ENCODE data around the gene OVCH2. TPM values are rescaled to one million over a fixed set of nuclear protein-coding genes. Genes with fewer than 3 reads are reported as not detected.

OVCH2 gene
- total RNA-seq, 2 donors from 2014 or later = not detected

DNA sequence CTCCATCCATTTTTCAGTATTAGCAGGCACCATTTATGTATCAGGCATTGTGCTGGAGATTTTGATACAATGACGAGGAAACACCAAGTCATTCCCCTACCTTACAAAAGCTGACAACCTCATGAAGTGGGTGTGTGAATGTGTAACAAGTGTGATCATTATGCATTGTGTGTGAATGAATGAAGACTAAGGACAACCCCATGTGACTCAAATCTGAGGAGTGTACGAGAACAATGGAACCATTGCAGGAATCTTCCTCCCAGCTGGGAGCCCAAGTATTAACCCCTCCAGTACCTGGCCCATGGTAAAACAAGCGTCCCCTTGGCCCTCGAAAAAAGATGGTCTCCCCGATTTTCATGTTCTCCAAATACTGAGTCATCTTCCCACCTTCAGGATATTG, 37.4 kb downstream of the OVCH2 start:
- Histone ChIP-seq H3K4me3 (no peak overlapping the region), H3K27me3 (no peaks in the 10 kb centered on the region), H3K27ac (no peak overlapping the region), H3K9me3 (no peaks in the 10 kb centered on the region), H3K4me1 (peaks cover 23% of the 10 kb centered on the region), H3K36me3 (replicated peaks in 1 of 2; ENCODE audit: insufficient read depth in 1 of 2, low read depth in 2 of 2) (no peaks in the 10 kb centered on the region)
- TF ChIP-seq, protein P1, sequence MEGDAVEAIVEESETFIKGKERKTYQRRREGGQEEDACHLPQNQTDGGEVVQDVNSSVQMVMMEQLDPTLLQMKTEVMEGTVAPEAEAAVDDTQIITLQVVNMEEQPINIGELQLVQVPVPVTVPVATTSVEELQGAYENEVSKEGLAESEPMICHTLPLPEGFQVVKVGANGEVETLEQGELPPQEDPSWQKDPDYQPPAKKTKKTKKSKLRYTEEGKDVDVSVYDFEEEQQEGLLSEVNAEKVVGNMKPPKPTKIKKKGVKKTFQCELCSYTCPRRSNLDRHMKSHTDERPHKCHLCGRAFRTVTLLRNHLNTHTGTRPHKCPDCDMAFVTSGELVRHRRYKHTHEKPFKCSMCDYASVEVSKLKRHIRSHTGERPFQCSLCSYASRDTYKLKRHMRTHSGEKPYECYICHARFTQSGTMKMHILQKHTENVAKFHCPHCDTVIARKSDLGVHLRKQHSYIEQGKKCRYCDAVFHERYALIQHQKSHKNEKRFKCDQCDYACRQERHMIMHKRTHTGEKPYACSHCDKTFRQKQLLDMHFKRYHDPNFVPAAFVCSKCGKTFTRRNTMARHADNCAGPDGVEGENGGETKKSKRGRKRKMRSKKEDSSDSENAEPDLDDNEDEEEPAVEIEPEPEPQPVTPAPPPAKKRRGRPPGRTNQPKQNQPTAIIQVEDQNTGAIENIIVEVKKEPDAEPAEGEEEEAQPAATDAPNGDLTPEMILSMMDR (IDR thresholded peaks at IDR 0.05) = no peak
- TF ChIP-seq POLR2A (IDR thresholded peaks at IDR 0.05) = no peak
- DNase-seq (no peak), ATAC-seq (no peak)
- 75 to 76% methylated on average over 5 of the region's 5 CpGs for WGBS, 2 donors
- intact Hi-C loops (cut with DNase I) = loop anchor here (5.0 kb wide), 1 partner anchor 102 kb away; no protein-coding TSS in a partner anchor

DNA sequence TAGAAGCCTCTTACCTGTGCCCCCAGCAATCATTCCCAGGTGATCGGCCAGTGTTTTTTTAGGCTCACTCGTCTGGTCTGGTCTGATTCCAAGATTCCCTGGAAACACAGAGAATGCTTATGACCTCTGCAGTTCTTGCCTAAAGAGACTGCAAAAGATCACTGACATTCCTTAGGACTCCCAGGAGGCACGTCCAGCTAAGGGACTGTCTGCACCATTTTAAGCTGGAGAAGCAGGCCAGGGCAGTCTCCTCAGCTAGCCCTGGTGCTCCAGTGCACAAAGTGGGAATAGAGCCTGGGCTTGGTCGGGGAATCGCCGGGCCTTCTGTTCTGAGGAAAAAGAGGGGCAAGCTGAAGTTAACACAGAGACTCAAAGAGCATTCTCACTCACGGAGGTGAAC, 37.8 kb downstream of the OVCH2 start:
- DNase-seq (no peak), ATAC-seq (no peak)
- Histone ChIP-seq H3K27ac (no peak overlapping the region), H3K4me3 (no peak overlapping the region), H3K9me3 (no peaks in the 10 kb centered on the region), H3K27me3 (no peaks in the 10 kb centered on the region), H3K36me3 (replicated peaks in 1 of 2; ENCODE audit: insufficient read depth in 1 of 2, low read depth in 2 of 2) (no peaks in the 10 kb centered on the region), H3K4me1 (peaks cover 23% of the 10 kb centered on the region)
- intact Hi-C loops (cut with DNase I) = loop anchor here (5.0 kb wide), 1 partner anchor 101 kb away; no protein-coding TSS in a partner anchor
- no peak for TF ChIP-seq POLR2A (IDR thresholded peaks at IDR 0.05)
- TF ChIP-seq, protein P1 (IDR thresholded peaks at IDR 0.05) = no peak
- 77 to 79% methylated on average over 7 of the region's 7 CpGs for WGBS, 2 donors

DNA sequence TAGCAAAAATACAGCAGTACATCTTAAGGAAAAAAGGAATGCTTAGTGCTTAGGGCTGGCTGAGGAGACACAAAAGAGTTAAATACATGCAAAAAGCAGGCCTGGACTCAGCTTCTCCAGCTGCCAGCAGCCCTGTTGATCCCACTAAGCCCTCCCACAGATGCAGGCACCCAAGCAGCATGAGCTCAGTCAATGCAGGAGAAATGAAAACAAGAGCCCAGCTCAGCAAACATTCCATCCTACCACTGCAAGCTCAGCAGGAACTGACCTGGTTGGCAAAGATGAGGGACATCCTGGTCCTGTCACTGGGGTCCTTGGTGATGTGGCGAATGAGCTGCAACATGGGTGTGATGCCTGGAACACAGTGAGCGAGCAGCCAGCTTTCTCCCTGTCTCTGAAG, 38.8 kb downstream of the OVCH2 start:
- Histone ChIP-seq H3K27ac (no peak overlapping the region), H3K36me3 (replicated peaks in 1 of 2; ENCODE audit: insufficient read depth in 1 of 2, low read depth in 2 of 2) (no peaks in the 10 kb centered on the region), H3K27me3 (no peaks in the 10 kb centered on the region), H3K4me3 (no peak overlapping the region), H3K9me3 (no peaks in the 10 kb centered on the region), H3K4me1 (peaks cover 13% of the 10 kb centered on the region)
- no peak for DNase-seq
- no peak for TF ChIP-seq POLR2A (IDR thresholded peaks at IDR 0.05)
- TF ChIP-seq, protein P1 (IDR thresholded peaks at IDR 0.05) = no peak
- no peak for ATAC-seq
- intact Hi-C loops (cut with DNase I) = loop anchor here (5.0 kb wide), 1 partner anchor 100 kb away; no protein-coding TSS in a partner anchor
- WGBS, 2 donors = 85 to 96% methylated on average over 2 of the region's 2 CpGs

DNA sequence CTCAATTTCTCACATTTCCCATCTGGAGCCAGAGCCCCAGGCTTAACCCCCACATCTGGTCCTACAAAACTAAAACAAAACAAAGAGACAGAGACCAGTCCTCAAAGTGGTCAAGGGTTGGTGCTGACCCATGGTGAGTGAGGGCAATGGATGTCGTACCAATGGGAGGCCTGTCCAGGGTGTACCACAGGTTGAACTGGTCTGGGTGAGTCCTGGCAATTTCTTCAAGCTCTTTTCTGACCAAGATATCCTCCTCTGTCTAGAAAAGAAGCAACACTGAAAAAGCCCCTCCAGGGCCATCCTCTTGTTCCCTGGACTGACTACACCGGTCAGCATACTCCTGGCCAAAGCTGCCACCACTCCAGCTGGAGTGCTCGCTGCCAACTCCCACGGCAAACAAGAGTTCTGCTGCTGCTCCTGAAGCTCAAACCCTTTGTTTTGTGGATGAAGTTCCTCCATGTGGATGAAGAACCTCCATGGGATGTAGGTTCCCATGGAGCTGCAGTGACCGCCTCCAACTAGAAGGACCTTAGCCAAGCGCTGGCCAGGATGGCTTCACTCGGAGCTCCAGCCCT, 39.9 kb downstream of the OVCH2 start:
- Histone ChIP-seq H3K9me3 (no peaks in the 10 kb centered on the region), H3K36me3 (replicated peaks in 1 of 2; ENCODE audit: insufficient read depth in 1 of 2, low read depth in 2 of 2) (no peaks in the 10 kb centered on the region), H3K27me3 (no peaks in the 10 kb centered on the region), H3K4me1 (peaks cover 9% of the 10 kb centered on the region), H3K4me3 (no peak overlapping the region), H3K27ac (no peak overlapping the region)
- WGBS, 2 donors = 72 to 78% methylated on average over 5 to 7 of the region's 7 CpGs
- no peak for TF ChIP-seq POLR2A (IDR thresholded peaks at IDR 0.05)
- TF ChIP-seq, protein P1 (IDR thresholded peaks at IDR 0.05) = no peak
- intact Hi-C loops (cut with DNase I) = loop anchor here (5.0 kb wide), 1 partner anchor 99 kb away; no protein-coding TSS in a partner anchor
- DNase-seq (peak in 2 of 4 donors; percentile 61 to 76), ATAC-seq (no peak)
